MM.1S (cell line): ENCODE results near the gene UBQLN1.

Experiments
- EZH2 ChIP-seq: fragments of 300-600 bp; sonication (generic); optimal IDR thresholded peaks from 2 replicates; pipeline ENCODE3; 2017; ENCODE audit warnings: low read depth, mild to moderate bottlenecking, antibody characterized with exemption, low read length, mixed read lengths
- EZH2phosphoT487 ChIP-seq: fragments of 300-600 bp; sonication (generic); IDR thresholded peaks from 2 replicates; pipeline ENCODE4 v1.6.1; 2018; ENCODE audit warnings: antibody characterized with exemption, low read length
- TF ChIP-seq, protein P1 (sequence below): fragments of 300-600 bp; sonication (generic); IDR thresholded peaks from 2 replicates; pipeline ENCODE4 v1.5.1; 2016; ENCODE audit warnings: antibody characterized with exemption, low read length, mixed read lengths

DNA sequence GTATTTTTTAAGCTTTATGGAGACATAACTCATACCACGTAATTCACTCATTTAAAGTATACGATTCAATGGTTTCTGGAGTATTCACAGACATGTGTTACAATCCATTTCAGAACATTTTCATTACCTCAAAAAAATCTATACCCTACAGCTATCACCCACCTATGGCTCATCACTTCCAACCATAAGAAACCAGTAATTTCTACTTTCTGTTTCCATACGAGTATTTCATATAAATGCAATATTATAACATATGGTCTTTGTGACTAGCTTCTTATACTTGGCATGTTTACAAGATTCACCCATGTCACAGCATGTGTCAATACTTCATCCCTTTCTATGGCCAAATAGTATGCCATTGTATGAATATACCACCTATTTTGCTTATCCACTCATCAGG lies 18.8 kb downstream of the UBQLN1 start:
- TF ChIP-seq, protein P1, sequence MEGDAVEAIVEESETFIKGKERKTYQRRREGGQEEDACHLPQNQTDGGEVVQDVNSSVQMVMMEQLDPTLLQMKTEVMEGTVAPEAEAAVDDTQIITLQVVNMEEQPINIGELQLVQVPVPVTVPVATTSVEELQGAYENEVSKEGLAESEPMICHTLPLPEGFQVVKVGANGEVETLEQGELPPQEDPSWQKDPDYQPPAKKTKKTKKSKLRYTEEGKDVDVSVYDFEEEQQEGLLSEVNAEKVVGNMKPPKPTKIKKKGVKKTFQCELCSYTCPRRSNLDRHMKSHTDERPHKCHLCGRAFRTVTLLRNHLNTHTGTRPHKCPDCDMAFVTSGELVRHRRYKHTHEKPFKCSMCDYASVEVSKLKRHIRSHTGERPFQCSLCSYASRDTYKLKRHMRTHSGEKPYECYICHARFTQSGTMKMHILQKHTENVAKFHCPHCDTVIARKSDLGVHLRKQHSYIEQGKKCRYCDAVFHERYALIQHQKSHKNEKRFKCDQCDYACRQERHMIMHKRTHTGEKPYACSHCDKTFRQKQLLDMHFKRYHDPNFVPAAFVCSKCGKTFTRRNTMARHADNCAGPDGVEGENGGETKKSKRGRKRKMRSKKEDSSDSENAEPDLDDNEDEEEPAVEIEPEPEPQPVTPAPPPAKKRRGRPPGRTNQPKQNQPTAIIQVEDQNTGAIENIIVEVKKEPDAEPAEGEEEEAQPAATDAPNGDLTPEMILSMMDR = no peak
- TF ChIP-seq EZH2phosphoT487 (no peak), EZH2 (no peak)
